Activated CD4-positive, alpha-beta memory T cell treated with anti-CD3 and anti-CD28 coated beads for 36 hours (primary cell): ENCODE results near the gene ST6GALNAC3. TPM values are rescaled to one million over a fixed set of nuclear protein-coding genes. Genes with fewer than 3 reads are reported as not detected.

Source experiments
- CTCF ChIA-PET: fragments of 350-600 bp; sonication (Branson Sonifier 250); formaldehyde crosslinking; loops from one replicate; lab custom pipeline; 2021; ENCODE audit warnings: antibody characterized with exemption, inconsistent platforms; lab: Charles Lee
- POLR2A ChIA-PET: fragments of 350-600 bp; sonication (Branson Sonifier 250); formaldehyde crosslinking; loops from one replicate; lab custom pipeline; 2021; ENCODE audit warnings: antibody characterized with exemption; lab: Charles Lee
- DNase-seq: peaks from one replicate; pipeline ENCODE4 v3.0.0-alpha.2; 2020
- H3K27ac Mint-ChIP-seq: one replicate; pipeline ENCODE4 v1.8.0; 2021; ENCODE audit warnings: mixed read lengths
- H3K27me3 Mint-ChIP-seq: one replicate; pipeline ENCODE4 v1.8.0; 2021; ENCODE audit warnings: mixed read lengths
- H3K36me3 Mint-ChIP-seq: one replicate; pipeline ENCODE4 v1.8.0; 2021; ENCODE audit warnings: mixed read lengths
- H3K4me1 Mint-ChIP-seq: one replicate; pipeline ENCODE4 v1.8.0; 2021; ENCODE audit warnings: low read depth, mixed read lengths
- H3K4me3 Mint-ChIP-seq: one replicate; pipeline ENCODE4 v1.8.0; 2021; ENCODE audit warnings: mild to moderate bottlenecking, mixed read lengths
- H3K9me3 Mint-ChIP-seq: one replicate; pipeline ENCODE4 v1.8.0; 2021; ENCODE audit warnings: mixed read lengths
- intact Hi-C: fragments of 100-400 bp; cut with micrococcal nuclease; formaldehyde crosslinking; loops from one replicate; pipeline ENCODE4 v1.15.1; 2023
- total RNA-seq, 2 experiments: library from RNA; stranded (reverse); gene quantifications; one replicate each; pipeline ENCODE4 v1.2.3, GENCODE V29; 2021

The ST6GALNAC3 gene
- total RNA-seq, 2 experiments from 2014 or later, result 0.26 to 0.41 TPM

DNA sequence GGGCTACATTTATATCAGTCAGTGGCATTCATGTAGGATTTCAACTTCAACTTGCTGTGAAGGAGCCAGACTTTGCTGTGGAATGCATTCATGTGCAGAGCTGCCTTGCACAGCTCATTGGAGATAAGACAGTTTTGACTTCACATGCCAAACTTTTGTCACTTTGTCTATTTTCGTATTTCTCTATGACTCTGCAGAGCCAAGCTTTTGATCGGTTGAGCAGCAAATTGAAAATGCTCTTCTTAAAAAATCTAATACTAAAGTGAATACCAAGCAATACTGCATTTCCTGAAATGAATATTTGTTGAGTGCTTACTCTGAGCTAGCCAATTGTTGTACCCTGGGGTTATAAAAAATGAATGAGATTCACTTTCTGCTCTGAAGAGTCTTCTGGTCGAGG, 388.7 kb downstream of the ST6GALNAC3 start:
- Mint-ChIP-seq H3K36me3 (no peaks in the 10 kb centered on the region), H3K4me3 (no peak overlapping the region), H3K27me3 (no peaks in the 10 kb centered on the region), H3K4me1 (peaks cover 7% of the 10 kb centered on the region), H3K9me3 (peaks cover 2% of the 10 kb centered on the region), H3K27ac (no peak overlapping the region)
- intact Hi-C loops, result no loop called here
- ChIA-PET CTCF (interaction anchor here (0.9 kb wide), 2 partner anchors 9 to 42 kb away, joined by 3 read pairs; no protein-coding TSS in a partner anchor), POLR2A (no interaction called here)
- DNase-seq, result no peak

DNA sequence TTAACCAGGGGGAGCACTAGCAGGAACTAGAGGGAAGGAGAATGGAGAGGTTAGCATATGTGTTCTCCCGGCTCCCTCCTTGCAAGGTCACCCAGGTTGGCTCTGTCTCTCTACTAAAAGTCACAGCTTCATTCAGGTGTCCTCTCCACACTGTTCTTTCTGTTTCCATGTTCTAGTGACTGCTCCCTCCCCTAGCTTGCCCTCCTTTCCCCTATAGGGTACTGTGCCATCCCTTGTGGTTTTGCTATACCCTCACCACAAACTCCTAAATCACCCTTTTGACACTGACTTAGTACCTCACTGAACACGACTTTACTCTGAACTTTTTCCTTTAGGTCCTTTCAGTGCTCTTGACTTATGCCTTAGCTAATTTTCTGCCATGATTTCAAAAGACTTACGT, 389.3 kb downstream of the ST6GALNAC3 start:
- no peaks in the 10 kb centered on the region for H3K36me3 Mint-ChIP-seq
- DNase-seq, result no peak
- peaks cover 2% of the 10 kb centered on the region for H3K9me3 Mint-ChIP-seq
- intact Hi-C loops, result no loop called here
- H3K27me3 Mint-ChIP-seq, result no peaks in the 10 kb centered on the region
- ChIA-PET POLR2A (no interaction called here), CTCF (interaction anchor here (0.9 kb wide), 2 partner anchors 9 to 41 kb away, joined by 3 read pairs; no protein-coding TSS in a partner anchor)
- H3K4me3 Mint-ChIP-seq, result no peak overlapping the region
- no peak overlapping the region for H3K27ac Mint-ChIP-seq
- H3K4me1 Mint-ChIP-seq, result peaks cover 7% of the 10 kb centered on the region

DNA sequence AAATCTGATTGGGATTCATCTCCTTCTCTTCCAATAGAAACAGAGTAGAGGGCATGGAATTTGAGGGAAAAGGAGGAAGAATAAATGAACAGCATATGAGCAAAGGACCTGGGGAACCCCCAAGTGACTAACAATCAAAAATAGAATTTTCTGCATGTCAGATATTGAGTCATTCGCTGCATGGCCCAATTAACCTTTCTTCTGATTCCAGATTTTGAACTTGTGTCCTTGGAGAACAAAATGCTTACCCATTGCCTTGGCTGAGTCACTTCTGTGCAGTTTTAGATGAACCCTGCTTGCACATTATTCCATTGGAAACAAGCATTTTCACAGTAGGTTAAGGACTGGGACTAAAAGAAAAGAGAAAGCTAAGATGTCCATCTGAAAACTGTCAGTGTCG, 390.5 kb downstream of the ST6GALNAC3 start:
- POLR2A ChIA-PET, result no interaction called here
- Mint-ChIP-seq H3K27ac (no peak overlapping the region), H3K9me3 (no peaks in the 10 kb centered on the region), H3K36me3 (no peaks in the 10 kb centered on the region), H3K4me3 (no peak overlapping the region), H3K4me1 (peaks cover 7% of the 10 kb centered on the region), H3K27me3 (no peaks in the 10 kb centered on the region)
- CTCF ChIA-PET, result no interaction called here
- intact Hi-C loops, result no loop called here
- DNase-seq, result no peak

DNA sequence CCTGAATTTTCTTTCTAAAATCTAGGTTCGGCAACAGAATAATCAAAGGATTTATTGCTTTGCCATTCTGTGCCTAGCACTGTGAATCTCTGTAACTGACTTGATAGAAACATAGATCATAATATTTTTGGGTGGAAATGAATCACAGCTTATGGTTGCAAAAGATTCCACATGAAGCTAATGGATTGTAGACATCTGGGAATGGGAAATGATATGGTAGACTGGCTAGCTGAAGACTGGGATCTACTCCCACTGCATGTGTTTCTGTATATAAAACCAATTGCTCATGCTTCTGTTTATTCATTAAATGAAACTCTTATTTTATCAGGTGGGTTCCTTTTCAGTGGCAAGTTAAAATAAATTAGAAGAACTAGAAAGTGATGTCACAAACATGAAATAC, 395.6 kb downstream of the ST6GALNAC3 start:
- POLR2A ChIA-PET, result no interaction called here
- no peaks in the 10 kb centered on the region for H3K27me3 Mint-ChIP-seq
- DNase-seq, result no peak
- intact Hi-C loops, result no loop called here
- H3K9me3 Mint-ChIP-seq, result no peaks in the 10 kb centered on the region
- CTCF ChIA-PET, result no interaction called here
- no peak overlapping the region for H3K4me3 Mint-ChIP-seq
- H3K27ac Mint-ChIP-seq, result no peak overlapping the region
- H3K36me3 Mint-ChIP-seq, result no peaks in the 10 kb centered on the region
- H3K4me1 Mint-ChIP-seq, result no peaks in the 10 kb centered on the region

DNA sequence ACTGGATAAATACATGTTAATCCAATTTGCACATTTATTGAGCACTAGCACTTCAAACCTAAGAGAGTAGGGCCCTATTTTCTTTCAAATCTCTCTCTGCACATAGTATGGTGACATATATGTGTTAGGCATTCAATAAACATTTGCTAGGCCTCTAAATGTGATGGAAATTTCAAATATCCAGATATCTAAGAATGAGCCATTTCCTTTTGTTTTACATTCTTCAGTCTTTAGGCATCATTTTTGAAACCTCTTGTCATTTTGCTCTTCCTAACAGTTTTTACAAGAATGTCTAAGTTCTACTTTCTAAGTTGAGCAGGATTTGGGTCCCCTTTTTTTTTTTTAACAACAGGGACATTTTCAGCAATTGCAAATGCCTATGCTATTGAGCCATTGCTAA, 397.0 kb downstream of the ST6GALNAC3 start:
- H3K27ac Mint-ChIP-seq, result no peak overlapping the region
- no peaks in the 10 kb centered on the region for H3K4me1 Mint-ChIP-seq
- CTCF ChIA-PET, result no interaction called here
- no peak overlapping the region for H3K4me3 Mint-ChIP-seq
- DNase-seq, result no peak
- POLR2A ChIA-PET, result no interaction called here
- no peaks in the 10 kb centered on the region for H3K36me3 Mint-ChIP-seq
- intact Hi-C loops, result no loop called here
- no peaks in the 10 kb centered on the region for H3K27me3 Mint-ChIP-seq
- no peaks in the 10 kb centered on the region for H3K9me3 Mint-ChIP-seq

DNA sequence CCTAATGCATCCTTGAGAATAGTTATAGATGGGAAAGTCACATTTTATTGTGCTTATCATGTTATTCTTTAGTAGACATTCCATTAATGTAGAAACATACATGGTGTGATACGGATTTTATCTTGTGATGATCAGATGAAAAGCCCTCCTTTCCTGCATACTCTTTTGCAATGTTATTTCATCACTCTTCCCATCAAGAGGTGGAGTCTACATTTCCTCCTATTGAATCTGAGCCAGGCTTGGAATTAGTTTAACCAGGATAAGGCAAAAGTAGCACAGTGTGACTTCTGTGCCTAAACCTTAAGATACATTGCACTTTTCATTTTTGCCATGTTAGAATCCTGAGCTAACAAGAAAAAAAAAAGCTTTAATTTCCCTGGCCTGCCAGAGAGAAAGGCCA, 399.0 kb downstream of the ST6GALNAC3 start:
- ChIA-PET CTCF (no interaction called here), POLR2A (no interaction called here)
- H3K9me3 Mint-ChIP-seq, result no peaks in the 10 kb centered on the region
- intact Hi-C loops, result no loop called here
- no peak for DNase-seq
- H3K27ac Mint-ChIP-seq, result no peak overlapping the region
- H3K4me3 Mint-ChIP-seq, result no peak overlapping the region
- H3K4me1 Mint-ChIP-seq, result no peaks in the 10 kb centered on the region
- no peaks in the 10 kb centered on the region for H3K27me3 Mint-ChIP-seq
- H3K36me3 Mint-ChIP-seq, result no peaks in the 10 kb centered on the region

DNA sequence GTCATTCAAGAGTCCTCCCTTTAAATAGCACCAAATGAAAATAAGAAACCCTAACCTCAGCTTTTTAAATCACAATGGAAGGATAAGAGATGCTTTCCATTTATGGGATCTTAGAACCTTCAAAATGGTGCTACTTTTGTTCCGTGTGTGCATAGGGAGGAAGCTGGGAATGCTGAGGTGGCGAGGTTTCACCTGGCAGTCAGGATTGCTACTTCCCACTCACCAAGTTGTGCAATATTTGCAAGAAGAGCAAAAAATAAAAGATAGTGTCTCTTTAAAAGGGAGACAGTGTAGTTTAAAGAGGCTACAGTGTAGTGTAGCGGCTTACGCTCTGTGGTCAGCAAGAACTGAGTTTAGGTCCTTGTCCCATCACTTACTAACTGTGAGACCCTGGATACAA, 400.4 kb downstream of the ST6GALNAC3 start:
- no peaks in the 10 kb centered on the region for H3K4me1 Mint-ChIP-seq
- H3K27ac Mint-ChIP-seq, result no peak overlapping the region
- intact Hi-C loops, result no loop called here
- ChIA-PET POLR2A (no interaction called here), CTCF (no interaction called here)
- DNase-seq, result no peak
- H3K4me3 Mint-ChIP-seq, result no peak overlapping the region
- no peaks in the 10 kb centered on the region for H3K36me3 Mint-ChIP-seq
- no peaks in the 10 kb centered on the region for H3K27me3 Mint-ChIP-seq
- H3K9me3 Mint-ChIP-seq, result no peaks in the 10 kb centered on the region

DNA sequence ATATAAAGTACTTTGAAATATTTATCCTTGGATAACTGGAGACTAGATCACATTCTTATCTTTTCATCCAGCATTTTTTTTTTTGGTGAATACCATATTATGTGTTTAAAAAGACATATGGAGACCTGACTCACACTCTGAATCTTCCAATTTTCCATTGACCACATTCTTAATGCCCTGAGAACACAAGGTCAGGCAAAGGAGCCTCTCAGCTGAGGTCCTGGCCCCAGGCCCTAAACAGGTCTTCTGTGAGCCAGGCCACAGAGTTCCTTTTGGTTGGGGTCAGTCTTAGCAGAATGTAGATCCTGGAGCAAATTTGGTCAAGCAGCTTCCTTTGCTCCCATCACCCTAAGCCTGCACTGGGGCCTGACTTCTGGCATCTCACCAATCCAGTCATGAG, 402.6 kb downstream of the ST6GALNAC3 start:
- POLR2A ChIA-PET, result no interaction called here
- H3K4me1 Mint-ChIP-seq, result no peaks in the 10 kb centered on the region
- intact Hi-C loops, result no loop called here
- H3K36me3 Mint-ChIP-seq, result no peaks in the 10 kb centered on the region
- no peak overlapping the region for H3K27ac Mint-ChIP-seq
- H3K9me3 Mint-ChIP-seq, result no peaks in the 10 kb centered on the region
- H3K27me3 Mint-ChIP-seq, result no peaks in the 10 kb centered on the region
- no peak overlapping the region for H3K4me3 Mint-ChIP-seq
- CTCF ChIA-PET, result no interaction called here
- no peak for DNase-seq

DNA sequence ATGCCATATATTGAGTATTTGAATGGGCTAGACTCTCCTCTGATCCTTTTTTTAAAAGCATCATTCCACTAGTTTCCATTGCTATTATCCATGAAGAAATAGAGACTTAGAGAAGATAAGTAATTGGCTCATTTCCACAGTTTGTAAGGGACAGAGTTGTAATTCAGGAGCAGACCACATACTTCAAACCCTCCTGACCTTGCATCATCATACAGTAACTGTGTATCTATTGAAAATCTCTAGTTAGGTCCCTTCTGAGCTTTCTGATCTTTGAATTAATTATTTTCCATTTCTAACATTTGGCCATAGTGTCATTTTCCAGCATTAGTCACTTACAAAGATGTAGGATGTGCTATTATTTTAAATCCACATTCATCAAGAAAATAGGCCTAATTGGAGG, 406.3 kb downstream of the ST6GALNAC3 start:
- POLR2A ChIA-PET, result no interaction called here
- no peak overlapping the region for H3K27ac Mint-ChIP-seq
- H3K36me3 Mint-ChIP-seq, result no peaks in the 10 kb centered on the region
- H3K9me3 Mint-ChIP-seq, result no peaks in the 10 kb centered on the region
- no peak overlapping the region for H3K4me3 Mint-ChIP-seq
- CTCF ChIA-PET, result no interaction called here
- no peak for DNase-seq
- intact Hi-C loops, result no loop called here
- H3K27me3 Mint-ChIP-seq, result no peaks in the 10 kb centered on the region
- no peaks in the 10 kb centered on the region for H3K4me1 Mint-ChIP-seq

DNA sequence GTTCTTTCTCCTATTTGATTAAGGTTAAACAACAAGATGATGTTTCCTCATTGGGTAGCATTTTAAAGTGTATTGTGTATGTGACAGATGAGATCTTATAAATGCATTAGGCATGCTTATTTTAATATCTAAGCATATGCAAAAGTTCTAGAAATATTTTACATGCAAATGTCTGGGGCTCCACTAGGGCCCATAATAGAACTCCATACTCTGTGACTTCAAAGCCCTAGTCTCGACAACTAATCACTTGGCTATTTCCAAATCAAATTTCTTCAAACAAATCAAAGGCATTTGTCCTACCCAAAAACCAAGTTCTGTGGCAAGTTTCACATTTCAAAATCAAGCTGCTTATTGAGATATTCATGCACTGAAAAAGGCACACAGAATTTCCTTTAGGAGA, 407.1 kb downstream of the ST6GALNAC3 start:
- H3K36me3 Mint-ChIP-seq, result no peaks in the 10 kb centered on the region
- H3K27me3 Mint-ChIP-seq, result no peaks in the 10 kb centered on the region
- no peak for DNase-seq
- H3K4me1 Mint-ChIP-seq, result no peaks in the 10 kb centered on the region
- ChIA-PET POLR2A (no interaction called here), CTCF (no interaction called here)
- H3K4me3 Mint-ChIP-seq, result no peak overlapping the region
- H3K9me3 Mint-ChIP-seq, result no peaks in the 10 kb centered on the region
- H3K27ac Mint-ChIP-seq, result no peak overlapping the region
- intact Hi-C loops, result no loop called here

DNA sequence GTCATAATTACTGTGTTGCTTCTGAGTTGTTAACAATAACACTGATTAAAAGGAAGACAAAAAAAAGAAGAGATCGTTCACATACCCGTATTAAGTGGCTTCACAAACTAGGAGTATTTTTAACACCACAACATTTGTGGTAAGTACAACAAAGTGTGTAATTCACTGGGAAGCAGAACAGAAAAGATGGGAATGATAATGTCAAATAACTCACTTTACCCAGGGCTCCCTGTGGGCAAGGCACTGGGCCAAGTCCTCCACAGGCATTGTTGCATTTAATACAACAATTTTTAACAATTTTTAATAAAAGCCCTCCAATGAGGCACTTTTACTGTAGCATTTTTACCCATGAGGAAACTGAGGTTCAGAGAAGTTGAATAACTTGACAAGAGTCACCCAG, 407.7 kb downstream of the ST6GALNAC3 start:
- Mint-ChIP-seq H3K27me3 (no peaks in the 10 kb centered on the region), H3K4me3 (no peak overlapping the region), H3K36me3 (no peaks in the 10 kb centered on the region), H3K27ac (no peak overlapping the region), H3K9me3 (no peaks in the 10 kb centered on the region), H3K4me1 (no peaks in the 10 kb centered on the region)
- POLR2A ChIA-PET, result no interaction called here
- DNase-seq, result no peak
- CTCF ChIA-PET, result no interaction called here
- intact Hi-C loops, result no loop called here

DNA sequence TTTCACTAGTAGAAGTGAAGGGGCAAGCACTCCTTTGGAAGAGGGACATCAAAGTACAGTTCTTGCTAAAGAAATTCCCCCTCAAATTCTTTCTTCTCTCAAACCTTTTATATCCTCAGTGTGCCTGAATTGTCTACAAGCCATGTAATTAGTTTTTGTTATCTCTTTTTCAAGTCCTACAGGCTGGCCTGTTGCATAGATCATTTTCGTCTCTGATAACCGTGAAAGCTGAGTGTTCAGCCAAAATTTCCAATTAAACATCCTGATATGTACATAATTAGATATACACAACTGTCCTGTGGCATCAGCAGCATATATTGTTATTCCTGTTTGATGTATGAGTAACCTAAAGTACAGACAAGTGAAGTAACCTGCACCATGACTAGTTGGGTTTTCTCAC, 417.2 kb downstream of the ST6GALNAC3 start:
- H3K27ac Mint-ChIP-seq, result no peak overlapping the region
- no peak for DNase-seq
- intact Hi-C loops, result no loop called here
- H3K4me3 Mint-ChIP-seq, result no peak overlapping the region
- ChIA-PET POLR2A (no interaction called here), CTCF (no interaction called here)
- no peaks in the 10 kb centered on the region for H3K9me3 Mint-ChIP-seq
- no peaks in the 10 kb centered on the region for H3K27me3 Mint-ChIP-seq
- H3K4me1 Mint-ChIP-seq, result peaks cover 14% of the 10 kb centered on the region
- no peaks in the 10 kb centered on the region for H3K36me3 Mint-ChIP-seq

DNA sequence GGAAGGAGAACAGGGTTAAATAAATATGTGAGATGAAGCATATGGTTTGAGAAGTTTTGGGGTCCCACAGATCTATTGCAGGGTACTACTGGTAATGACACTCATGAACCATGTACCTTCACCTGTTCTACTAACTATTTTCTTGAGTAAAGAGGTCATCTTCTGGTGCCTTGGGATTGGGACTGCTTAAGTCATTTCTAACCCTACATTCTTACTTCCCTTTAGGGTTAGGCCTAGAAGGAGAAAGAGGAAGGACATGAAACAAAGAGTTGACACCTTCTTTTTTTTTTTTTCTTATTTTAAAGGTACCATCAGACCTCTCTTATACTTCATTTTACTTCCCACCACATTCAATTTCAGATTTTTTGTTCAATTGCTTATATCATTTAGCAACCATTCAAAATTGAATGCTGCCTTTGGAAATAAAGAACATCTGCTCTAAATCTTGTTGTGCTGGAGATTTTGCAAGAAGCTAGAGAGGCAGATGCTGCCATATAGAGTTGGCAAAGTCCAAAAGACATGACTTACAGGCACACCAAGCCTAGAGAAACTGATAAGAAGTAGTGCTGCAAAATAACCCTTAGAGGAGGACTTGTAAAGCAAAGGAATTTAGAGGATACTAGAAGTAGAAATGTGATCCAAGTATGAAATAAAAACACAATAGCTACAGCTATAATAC, 418.3 kb downstream of the ST6GALNAC3 start:
- Mint-ChIP-seq H3K9me3 (no peaks in the 10 kb centered on the region), H3K4me3 (no peak overlapping the region), H3K27ac (no peak overlapping the region), H3K36me3 (no peaks in the 10 kb centered on the region), H3K4me1 (peaks cover 14% of the 10 kb centered on the region), H3K27me3 (no peaks in the 10 kb centered on the region)
- no peak for DNase-seq
- intact Hi-C loops, result no loop called here
- ChIA-PET CTCF (no interaction called here), POLR2A (no interaction called here)
